Raji (cell line): ENCODE measurements around the gene SFT2D2.

ENCODE experiments used
- POLR2A ChIP-seq: IDR thresholded peaks from 2 replicates; pipeline ENCODE4 v1.6.1; 2011; ENCODE audit warnings: low read depth, low read length, control low read depth; ENCODE audit not compliant: insufficient read depth

Gene SFT2D2

GRCh38 chr1:168225476-168226190 lies at the start of gene SFT2D2:
Gene SFT2D2 (plus strand): TSS chr1:168226004. CDS start chr1:168226080, 76 bp downstream.
- TF ChIP-seq POLR2A: peak; percentile 83

- TF ChIP-seq POLR2A: no peak
These were observed 47.6 kb upstream of the SFT2D2 start for GRCh38 chr1:168178227-168178637.

- peak; percentile 76 for TF ChIP-seq POLR2A
These were observed 47.0 kb upstream of the SFT2D2 start, which contains the start of gene TIPRL for GRCh38 chr1:168178638-168179437. Gene TIPRL (plus strand): TSS chr1:168178962. CDS start chr1:168179078, 116 bp downstream.

- TF ChIP-seq POLR2A: no peak
These were observed 46.2 kb upstream of the SFT2D2 start for GRCh38 chr1:168179438-168180147.

- TF ChIP-seq POLR2A: no peak
These were observed 45.7 kb upstream of the SFT2D2 start for GRCh38 chr1:168180148-168180524.

GRCh38 chr1:168187177-168187576 lies 38.6 kb upstream of the SFT2D2 start:
- TF ChIP-seq POLR2A: no peak

GRCh38 chr1:168190403-168190802 lies 35.4 kb upstream of the SFT2D2 start:
- no peak for TF ChIP-seq POLR2A

GRCh38 chr1:168195199-168196135 lies 30.3 kb upstream of the SFT2D2 start:
- no peak for TF ChIP-seq POLR2A

GRCh38 chr1:168199056-168199455 lies 26.7 kb upstream of the SFT2D2 start:
- TF ChIP-seq POLR2A: no peak

GRCh38 chr1:168202941-168203654 lies 22.7 kb upstream of the SFT2D2 start:
- TF ChIP-seq POLR2A: no peak

- no peak for TF ChIP-seq POLR2A
These were observed 19.7 kb upstream of the SFT2D2 start for GRCh38 chr1:168206111-168206510.

- no peak for TF ChIP-seq POLR2A
These were observed 15.5 kb upstream of the SFT2D2 start for GRCh38 chr1:168210312-168210711.

- no peak for TF ChIP-seq POLR2A
These were observed 12.5 kb upstream of the SFT2D2 start for GRCh38 chr1:168213349-168213748.

- TF ChIP-seq POLR2A: no peak
These were observed 9.6 kb upstream of the SFT2D2 start for GRCh38 chr1:168216171-168216570.
